Jurkat, Clone E6-1 (cell line): Measurements from ENCODE around the gene TMEM89. TPM values are rescaled to one million over a fixed set of nuclear protein-coding genes. Genes with fewer than 3 reads are reported as not detected.
A peak's percentile ranks its signal among the peaks of the same experiment; 100 is the strongest.

Source experiments
- DNase-seq: peaks from one replicate; pipeline ENCODE4 v3.0.0-alpha.2; 2011; ENCODE audit warnings: low read depth, low spot score
- H3K4me3 ChIP-seq: 2 replicates; pipeline ENCODE4 v1.5.1; 2011; ENCODE audit warnings: mild to moderate bottlenecking, low read length, control low read depth, moderate library complexity
- polyA plus RNA-seq: library from polyadenylated mRNA; unstranded; fragments of >200 nt; gene quantifications from one replicate; pipeline ENCODE4 v1.2.1, GENCODE V29; 2012; ENCODE audit warnings: missing spikeins; ENCODE audit not compliant: insufficient read length, insufficient read depth

Gene TMEM89
- not detected for polyA plus RNA-seq

- no peak for DNase-seq
- no peak within 1 kb of the TSS for H3K4me3 ChIP-seq
Measured at GRCh38 chr3:48621461-48621869, at the start of gene TMEM89. TSS of gene TMEM89 (minus strand) at chr3:48621769. CDS start at chr3:48621756, 13 bp downstream.

- no peak overlapping the region for H3K4me3 ChIP-seq
- no peak for DNase-seq
Measured at GRCh38 chr3:48664929-48665328, 43.4 kb upstream of the TMEM89 start.

- no peak for DNase-seq
Measured at GRCh38 chr3:48664313-48664644, 42.7 kb upstream of the TMEM89 start.

GRCh38 chr3:48663489-48664312 lies 42.1 kb upstream of the TMEM89 start:
- no peak for DNase-seq
- no peak overlapping the region for H3K4me3 ChIP-seq

More at GRCh38 chr3:48664313-48664644, 42.7 kb upstream of the TMEM89 start:
- H3K4me3 ChIP-seq, result no peak overlapping the region

- no peak for DNase-seq
- peak within 1 kb of the TSS; percentile 47 for H3K4me3 ChIP-seq
Measured at GRCh38 chr3:48662753-48663488, 41.4 kb upstream of the TMEM89 start, which contains the start of gene CELSR3. TSS of gene CELSR3 (minus strand) at chr3:48662886. CDS start at chr3:48662634, 252 bp downstream.

DNA sequence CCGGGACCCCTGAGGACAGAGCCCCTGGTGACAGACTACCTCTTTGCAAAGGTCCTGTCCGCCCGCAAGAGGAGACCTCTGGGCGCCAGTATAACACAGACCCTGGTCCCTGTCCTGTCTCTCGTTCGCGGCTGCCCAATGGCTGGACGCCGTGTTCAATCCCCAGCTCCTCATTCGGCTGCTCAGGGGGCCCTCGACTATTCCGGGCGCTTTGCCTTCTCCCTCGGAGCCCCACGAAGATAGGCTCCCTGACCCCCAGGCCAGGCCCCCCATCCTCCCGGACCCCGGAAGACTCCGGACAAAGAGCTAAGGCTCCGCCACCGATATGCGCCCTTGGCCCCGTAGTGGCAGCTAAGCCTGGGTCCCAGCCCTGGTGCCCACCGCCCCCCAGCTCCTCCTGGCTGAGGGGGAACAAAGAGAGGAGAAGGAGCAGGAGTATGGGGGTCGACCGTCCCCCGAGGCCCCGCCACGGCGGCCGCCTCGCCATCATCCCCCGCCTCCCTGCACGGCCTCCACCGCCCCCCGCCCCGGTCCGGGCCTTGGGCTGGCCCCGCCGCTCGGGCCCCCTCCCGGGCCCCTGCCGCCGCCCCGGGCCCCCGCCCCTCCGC lies 40.7 kb upstream of the TMEM89 start:
- H3K4me3 ChIP-seq, result peak overlapping the region; percentile 47
- no peak for DNase-seq

DNA sequence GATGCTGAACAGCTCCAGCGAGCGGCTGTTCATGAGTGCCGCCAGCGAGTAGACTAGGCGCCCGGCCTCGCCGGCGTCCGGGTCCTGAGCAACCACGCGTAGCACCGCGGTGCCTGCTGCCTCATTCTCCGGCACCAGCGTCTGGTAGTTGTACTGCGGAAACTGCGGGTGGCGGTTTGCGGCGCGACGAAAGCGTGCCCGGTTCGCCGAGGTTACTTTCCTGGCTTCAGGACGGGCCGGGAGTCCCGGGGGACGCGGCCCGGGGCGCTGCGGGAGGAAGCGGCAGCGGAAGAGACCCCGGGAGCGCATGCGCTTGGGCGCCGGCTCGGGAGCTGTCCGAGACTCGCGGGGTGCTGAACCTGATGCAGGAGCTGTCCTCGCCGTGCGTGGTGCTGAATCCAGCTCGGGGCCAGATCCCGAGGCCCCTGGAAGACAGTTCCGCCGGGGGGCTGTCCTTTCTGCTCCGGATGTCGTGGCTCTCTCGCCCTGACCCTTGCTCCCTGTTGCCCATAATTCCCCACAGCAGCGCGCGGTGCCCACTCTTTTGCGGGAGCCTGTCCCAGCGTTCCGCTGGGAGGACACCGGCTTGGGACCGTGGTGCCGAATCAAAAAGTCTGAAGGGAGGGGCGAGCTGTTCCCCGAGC lies 40.1 kb upstream of the TMEM89 start:
- DNase-seq, result peak; percentile 51
- peak overlapping the region; percentile 47 for H3K4me3 ChIP-seq

GRCh38 chr3:48660800-48661400 lies 39.3 kb upstream of the TMEM89 start:
- no peak for DNase-seq
- no peak overlapping the region for H3K4me3 ChIP-seq

GRCh38 chr3:48656841-48657281 lies 35.3 kb upstream of the TMEM89 start:
- peak; percentile 68 for DNase-seq
- H3K4me3 ChIP-seq, result peak overlapping the region; percentile 63

DNA sequence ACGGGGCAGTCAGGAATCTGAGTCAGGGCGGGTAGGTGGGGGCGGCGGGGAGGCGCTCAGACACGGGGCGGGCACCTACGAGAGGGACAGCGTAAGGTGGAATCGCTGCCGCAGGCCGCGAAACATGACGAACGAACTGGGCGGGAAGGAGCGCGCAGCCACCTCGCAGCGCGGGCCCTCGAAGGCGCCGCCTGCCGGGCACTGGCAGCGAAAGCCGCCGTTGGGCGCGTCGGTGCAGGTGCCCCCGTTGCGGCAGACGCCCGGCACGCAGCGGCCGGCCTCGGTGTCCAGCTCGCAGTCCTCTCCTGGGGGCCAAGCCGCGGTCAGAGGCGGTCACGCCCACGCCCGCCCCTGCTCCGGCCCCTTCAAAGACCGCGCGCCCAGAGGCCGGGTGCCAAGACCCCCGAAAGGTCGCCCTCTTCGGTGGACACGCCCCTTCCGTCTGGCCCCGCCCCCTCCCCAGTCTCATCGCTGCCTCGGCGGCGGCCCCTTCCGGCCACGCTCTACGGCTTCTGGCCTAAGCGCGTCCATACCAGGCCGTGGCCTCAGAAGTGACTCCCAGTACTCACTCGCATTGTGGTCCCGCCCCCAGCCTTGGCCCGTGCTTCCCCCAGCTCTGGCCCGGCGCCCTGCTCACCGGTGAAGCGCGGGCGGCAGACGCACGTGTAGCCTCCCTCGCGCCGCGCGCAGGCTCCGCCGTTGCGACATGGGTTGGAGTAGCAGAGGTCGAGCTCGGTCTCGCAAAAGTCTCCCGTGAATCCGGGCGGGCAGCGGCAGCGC lies 34.7 kb upstream of the TMEM89 start:
- DNase-seq, result peak; percentile 76
- H3K4me3 ChIP-seq, result peak overlapping the region; percentile 63

DNA sequence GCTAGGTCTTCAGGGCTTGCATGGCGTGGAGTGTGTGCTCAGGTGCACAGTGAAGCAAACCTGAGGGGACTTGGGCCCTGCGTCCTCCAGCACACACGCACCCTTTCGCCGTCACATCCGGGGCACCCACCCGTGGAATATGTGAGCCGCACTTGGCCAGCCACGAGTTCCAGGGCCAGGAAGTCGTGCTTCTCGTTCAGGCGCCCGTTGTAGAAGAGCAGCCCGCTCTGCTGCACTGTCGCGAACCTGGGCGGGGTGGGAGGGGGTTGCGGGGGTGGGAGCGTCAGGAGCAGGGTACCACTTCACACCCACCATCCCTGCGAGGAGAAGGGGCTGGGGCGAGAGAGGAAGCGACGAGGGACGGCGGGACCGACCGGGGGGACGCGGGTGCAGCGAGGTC lies 34.0 kb upstream of the TMEM89 start:
- peak; percentile 18 for DNase-seq
- peak overlapping the region; percentile 63 for H3K4me3 ChIP-seq

GRCh38 chr3:48655063-48655462 lies 33.5 kb upstream of the TMEM89 start:
- no peak for DNase-seq
- peak overlapping the region; percentile 63 for H3K4me3 ChIP-seq

DNA sequence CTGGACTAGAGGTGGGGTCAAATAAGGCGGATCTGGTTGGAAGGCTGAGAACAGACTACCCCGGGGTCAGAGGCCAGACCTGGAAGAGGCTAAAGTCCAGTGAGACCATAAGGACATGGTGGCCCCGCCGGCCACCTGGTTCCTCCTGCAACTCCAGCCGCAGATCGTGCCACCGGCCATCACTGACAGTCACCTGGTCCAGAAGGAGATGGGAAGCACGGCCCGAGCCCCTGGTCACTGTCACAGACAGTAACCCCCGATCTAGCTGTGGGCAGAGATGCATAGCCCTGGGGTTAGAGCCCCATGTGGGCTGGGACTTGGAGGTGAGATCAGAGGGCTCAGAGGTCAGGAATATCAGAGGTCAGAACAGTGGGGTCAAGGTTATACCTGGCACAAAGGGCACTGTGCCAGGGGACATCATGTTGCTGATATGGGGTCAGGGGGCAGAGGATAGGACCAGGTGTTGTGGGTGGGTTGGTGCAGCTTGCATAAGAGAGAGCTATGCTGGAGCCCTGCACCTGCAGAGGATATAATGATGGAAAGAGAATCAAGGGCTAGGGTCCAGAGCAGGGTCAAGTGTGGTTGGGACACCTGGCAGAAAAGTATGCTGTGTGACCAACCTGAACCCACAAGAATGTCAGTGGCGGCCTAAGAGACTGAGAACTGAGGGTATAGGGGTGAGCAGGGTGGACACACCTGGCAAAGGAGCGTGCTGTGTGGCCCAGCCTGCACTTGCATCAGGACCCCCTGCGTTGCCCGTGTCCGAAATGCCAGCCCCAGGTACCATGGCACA lies 31.6 kb upstream of the TMEM89 start:
- no peak for DNase-seq
- H3K4me3 ChIP-seq, result no peak overlapping the region

DNA sequence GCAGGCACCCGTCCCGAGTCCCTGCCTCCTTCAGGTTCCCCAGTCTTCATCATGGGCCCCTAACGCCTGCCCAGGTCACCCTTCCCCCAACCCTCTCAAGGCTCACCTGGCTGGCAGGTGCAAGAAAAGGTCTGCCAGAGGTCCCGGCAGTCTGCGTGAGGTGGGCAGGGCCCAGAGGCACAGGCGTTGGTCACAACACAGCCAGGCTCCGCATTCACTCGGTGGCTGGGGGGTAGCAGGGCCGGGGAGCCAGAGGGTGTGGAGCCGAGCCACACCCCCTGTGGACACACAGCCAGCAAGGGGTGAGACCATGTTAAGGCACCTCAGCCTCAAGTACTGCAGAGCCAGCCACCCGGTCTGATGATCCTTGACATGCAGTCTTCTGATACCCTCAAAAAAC lies 30.2 kb upstream of the TMEM89 start:
- H3K4me3 ChIP-seq, result no peak overlapping the region
- no peak for DNase-seq

DNA sequence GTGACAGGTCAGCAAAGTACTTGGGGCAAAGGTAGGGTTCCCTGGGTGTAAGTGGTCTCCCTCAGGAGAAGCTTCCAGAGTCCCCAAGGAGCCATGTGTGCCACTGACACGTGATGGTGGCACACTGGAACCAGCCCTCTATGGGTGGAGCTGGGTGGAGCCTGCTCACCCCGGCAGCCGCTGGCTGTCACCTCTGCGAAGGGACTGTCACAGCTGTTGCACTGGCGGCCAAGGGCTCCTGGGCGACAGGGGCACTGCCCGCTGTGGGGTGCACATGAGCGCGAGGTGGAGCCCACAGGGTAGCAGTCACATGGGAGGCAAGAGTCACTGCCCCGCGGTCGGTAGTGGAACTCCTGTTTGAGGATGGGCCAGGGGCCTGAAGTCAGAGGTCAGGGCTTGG lies 29.2 kb upstream of the TMEM89 start:
- no peak for DNase-seq
- no peak overlapping the region for H3K4me3 ChIP-seq

DNA sequence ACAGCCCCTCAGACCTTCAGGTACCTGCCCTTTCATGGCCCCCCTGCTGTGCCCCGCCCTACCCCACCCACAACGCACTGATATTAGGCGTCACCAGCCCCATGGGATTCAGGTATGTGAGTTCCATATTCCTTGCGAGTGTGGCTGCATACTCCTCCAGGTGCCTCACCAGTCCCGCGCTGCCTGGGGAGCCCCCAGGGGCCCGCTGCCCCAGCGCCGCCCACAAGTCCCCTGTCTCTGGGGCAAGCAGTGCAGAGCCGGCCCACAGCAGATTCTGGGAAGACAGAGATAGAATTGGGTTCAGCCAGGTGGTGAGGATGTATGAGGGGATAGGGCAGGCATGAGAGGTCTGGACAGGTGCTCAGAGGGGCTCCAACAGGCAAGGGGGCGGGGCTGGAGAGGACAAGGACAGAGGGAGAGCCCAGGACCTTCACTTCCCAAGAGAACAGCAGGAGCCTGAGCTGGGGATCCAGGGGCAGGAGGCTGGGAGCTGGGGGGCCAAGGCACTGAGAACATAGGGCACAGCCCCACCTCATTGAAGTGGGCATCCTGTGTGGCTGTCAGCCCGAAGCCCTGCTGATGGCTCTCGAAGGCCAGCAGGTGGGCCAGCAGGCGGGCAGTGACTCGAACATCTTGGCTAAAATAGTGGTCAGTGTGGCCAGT lies 26.8 kb upstream of the TMEM89 start:
- no peak overlapping the region for H3K4me3 ChIP-seq
- DNase-seq, result no peak

DNA sequence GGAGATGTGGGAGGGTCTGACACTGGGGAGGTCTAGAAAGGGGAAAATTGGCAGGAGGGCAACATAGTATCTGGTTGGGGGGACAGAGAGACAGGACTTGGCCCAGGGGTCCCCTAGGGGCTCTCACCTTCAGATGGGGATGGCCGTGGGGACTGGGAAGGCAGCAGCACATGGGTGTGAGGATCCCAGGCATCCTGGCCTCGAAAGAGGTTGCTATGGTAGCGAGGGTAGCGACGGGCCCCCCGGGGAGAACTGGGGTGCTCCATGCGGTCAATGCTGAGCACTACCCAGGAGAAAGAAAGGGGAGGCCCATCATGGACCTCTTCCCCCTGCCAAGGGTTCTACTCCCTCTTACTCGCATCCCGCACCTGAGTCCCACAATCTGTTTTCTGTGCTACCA lies 26.1 kb upstream of the TMEM89 start:
- H3K4me3 ChIP-seq, result no peak overlapping the region
- DNase-seq, result no peak
